ENCODE measurements around the gene RPL29.

DNA sequence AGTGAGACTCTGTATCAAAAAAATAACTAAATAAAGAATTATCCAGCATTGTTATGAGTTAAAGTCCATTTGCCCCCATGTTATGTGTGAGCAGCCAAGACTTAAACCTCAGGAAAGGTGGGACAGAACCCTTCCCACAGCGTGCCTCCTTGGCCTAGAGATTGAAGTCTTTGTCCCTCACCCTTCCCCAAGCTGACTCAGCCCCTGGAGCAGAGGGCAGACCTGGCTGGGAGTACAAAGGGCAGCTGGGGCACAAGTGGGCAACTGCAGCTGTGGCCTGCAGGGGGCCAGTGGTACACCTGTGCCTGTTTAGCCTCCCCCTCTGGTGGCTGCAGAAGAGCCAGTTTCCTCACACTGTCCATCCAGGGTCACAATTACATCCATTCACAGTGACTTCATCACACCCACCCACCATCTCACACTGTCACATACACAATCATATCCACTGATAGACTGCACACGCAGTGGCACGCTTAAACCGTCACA, 13.3 kb downstream of the RPL29 start:
- TF ChIP-seq, protein P1, sequence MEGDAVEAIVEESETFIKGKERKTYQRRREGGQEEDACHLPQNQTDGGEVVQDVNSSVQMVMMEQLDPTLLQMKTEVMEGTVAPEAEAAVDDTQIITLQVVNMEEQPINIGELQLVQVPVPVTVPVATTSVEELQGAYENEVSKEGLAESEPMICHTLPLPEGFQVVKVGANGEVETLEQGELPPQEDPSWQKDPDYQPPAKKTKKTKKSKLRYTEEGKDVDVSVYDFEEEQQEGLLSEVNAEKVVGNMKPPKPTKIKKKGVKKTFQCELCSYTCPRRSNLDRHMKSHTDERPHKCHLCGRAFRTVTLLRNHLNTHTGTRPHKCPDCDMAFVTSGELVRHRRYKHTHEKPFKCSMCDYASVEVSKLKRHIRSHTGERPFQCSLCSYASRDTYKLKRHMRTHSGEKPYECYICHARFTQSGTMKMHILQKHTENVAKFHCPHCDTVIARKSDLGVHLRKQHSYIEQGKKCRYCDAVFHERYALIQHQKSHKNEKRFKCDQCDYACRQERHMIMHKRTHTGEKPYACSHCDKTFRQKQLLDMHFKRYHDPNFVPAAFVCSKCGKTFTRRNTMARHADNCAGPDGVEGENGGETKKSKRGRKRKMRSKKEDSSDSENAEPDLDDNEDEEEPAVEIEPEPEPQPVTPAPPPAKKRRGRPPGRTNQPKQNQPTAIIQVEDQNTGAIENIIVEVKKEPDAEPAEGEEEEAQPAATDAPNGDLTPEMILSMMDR (IDR thresholded peaks at IDR 0.05; ENCODE audit: low read length) = peak; percentile 81; the same call in 1 of the 2 replicates
- TF ChIP-seq EZH2 (IDR thresholded peaks at IDR 0.05; ENCODE audit: borderline replicate concordance, low read length) = no peak
